K562 (cell line): ENCODE measurements around the gene ZFP57. TPM values are rescaled to one million over a fixed set of nuclear protein-coding genes. Genes with fewer than 3 reads are reported as not detected.

Experiments used
- BRF1 ChIP-seq: IDR thresholded peaks from 3 replicates; pipeline ENCODE4 v1.6.1; 2011; ENCODE audit warnings: borderline replicate concordance, mild to moderate bottlenecking; ENCODE audit not compliant: insufficient read length; ENCODE audit errors: extremely low read depth
- E2F5 ChIP-seq: sonication (generic); formaldehyde crosslinking; IDR thresholded peaks from 2 replicates; pipeline ENCODE4 v1.8.0; 2022; ENCODE audit warnings: mild to moderate bottlenecking, missing genetic modification reagents
- JUND ChIP-seq, 2 experiments: IDR thresholded peaks; 2 replicates in 1 of 2; 3 replicates in 1 of 2; pipeline ENCODE4 v1.6.1; 2011; ENCODE audit warnings: borderline replicate concordance in 2 of 2, low read depth in 2 of 2, low read length in 2 of 2, improper control_type of control experiment in 1 of 2, missing biosample characterization in 1 of 2, missing genetic modification characterization in 1 of 2, missing genetic modification reagents in 1 of 2
- KLF13 ChIP-seq: fragments of 450-650 bp; IDR thresholded peaks from 2 replicates; pipeline ENCODE4 v1.6.1; 2016; ENCODE audit warnings: missing genetic modification characterization, low read depth, mild to moderate bottlenecking, missing compliant biosample characterization, moderate library complexity, borderline replicate concordance
- MYC ChIP-seq, 2 experiments: fragments of 250-450 bp in 1 of 2; sonication (Bioruptor Pico) in 1 of 2; IDR thresholded peaks; 2 replicates each; pipeline versions ENCODE4 v1.5.1 to v1.6.1; 2012 to 2021; ENCODE audit warnings: low read depth in 2 of 2, borderline replicate concordance in 1 of 2, improper control_type of control experiment in 1 of 2, low read length in 1 of 2, mild to moderate bottlenecking in 1 of 2, moderate library complexity in 1 of 2
- MYNN ChIP-seq, 2 experiments: sonication (generic); formaldehyde crosslinking in 1 of 2; IDR thresholded peaks; 2 replicates each; pipeline versions ENCODE4 v1.5.0 to v1.6.1; 2016 to 2020; ENCODE audit warnings: antibody characterized with exemption in 1 of 2, missing genetic modification reagents in 1 of 2
- TFAP4 ChIP-seq: sonication (generic); formaldehyde crosslinking; IDR thresholded peaks from 2 replicates; pipeline ENCODE4 v1.8.0; 2022; ENCODE audit warnings: missing genetic modification reagents, mild to moderate bottlenecking, moderate library complexity, borderline replicate concordance
- THRB ChIP-seq: fragments of 450-650 bp; formaldehyde crosslinking; conservative IDR thresholded peaks from 2 replicates; pipeline ENCODE4 v1.4.0; 2022; ENCODE audit warnings: mild to moderate bottlenecking, missing genetic modification characterization
- ZBTB11 ChIP-seq, 3 experiments: fragments of 200-800 bp in 1 of 3; fragments of 250-450 bp in 1 of 3; fragments of 450-650 bp in 1 of 3; sonication (Bioruptor Pico) in 1 of 3; sonication (Bioruptor generic) in 1 of 3; formaldehyde crosslinking in 1 of 3; IDR thresholded peaks; 2 replicates each; pipeline versions ENCODE4 v1.6.1 to v1.8.0; 2016 to 2022; ENCODE audit warnings: mild to moderate bottlenecking in 2 of 3, missing genetic modification characterization in 2 of 3, missing compliant biosample characterization in 1 of 3, moderate library complexity in 1 of 3
- polyA plus RNA-seq, 8 experiments: library from polyadenylated mRNA; depleted of rRNA in 4 of 8; stranded (reverse) in 5 of 8; unstranded in 3 of 8; fragments of >200 nt; fragmentation: Nextera tagmentation in 2 of 8; fragmentation: Illumina TruSeq in 1 of 8; extraction: Ambion mirVana in 2 of 8; extraction: Trizol in 1 of 8; gene quantifications; 2 replicates each; pipeline versions ENCODE4 v1.2.1 to v1.2.3, GENCODE V29; 2011 to 2014; ENCODE audit warnings: inconsistent platforms in 1 of 8, missing spikeins in 1 of 8
- total RNA-seq, 7 experiments: library from RNA; depleted of rRNA in 6 of 7; stranded (reverse); fragments of >200 nt in 6 of 7; fragmentation: Illumina TruSeq in 2 of 7; extraction: Trizol in 2 of 7; gene quantifications; 2 replicates each; pipeline versions ENCODE4 v1.2.1 to v1.2.3, GENCODE V29; 2011 to 2021; ENCODE audit warnings: low replicate concordance in 1 of 7
- TF ChIP-seq, protein P1 (sequence below): fragments of 250-450 bp; sonication (Bioruptor Pico); IDR thresholded peaks from 2 replicates; pipeline ENCODE4 v1.4.0; 2020

Gene ZFP57
- total and polyA plus RNA-seq, 9 of the 15 experiments (the other 6 are each of a cell fraction or from before 2014, with no cell fraction given): 0.04 to 0.28 (median 0.13) TPM

GRCh38 chr6:29631209-29631810 is 49.6 kb downstream of the ZFP57 start (continued):
- TF ChIP-seq ZBTB11 (CRISPR knock-in tag; IDR thresholded peaks at IDR 0.05) (no peak), BRF1 (no peak), THRB (CRISPR knock-in tag) (0 out of 2 replicates have a peak, but pooled peaks have one; percentile 65), KLF13 (tag) (no peak), E2F5 (CRISPR knock-in tag) (no peak), JUND (IDR thresholded peaks at IDR 0.05; ENCODE audit: borderline replicate concordance, low read depth, low read length) (no peak), JUND (tag; IDR thresholded peaks at IDR 0.05; ENCODE audit: borderline replicate concordance, low read depth, low read length) (no peak), TFAP4 (CRISPR knock-in tag) (peak; percentile 55; the same call in 1 of the 2 replicates), MYNN (IDR thresholded peaks at IDR 0.05) (no peak), MYNN (CRISPR knock-in tag; IDR thresholded peaks at IDR 0.05) (no peak), MYC (IDR thresholded peaks at IDR 0.05; ENCODE audit: low read depth, low read length) (peak; percentile 43; the same call in 1 of the 2 replicates), MYC (CRISPR knock-in tag; IDR thresholded peaks at IDR 0.05; ENCODE audit: borderline replicate concordance, low read depth) (no peak)
- TF ChIP-seq, protein P1, sequence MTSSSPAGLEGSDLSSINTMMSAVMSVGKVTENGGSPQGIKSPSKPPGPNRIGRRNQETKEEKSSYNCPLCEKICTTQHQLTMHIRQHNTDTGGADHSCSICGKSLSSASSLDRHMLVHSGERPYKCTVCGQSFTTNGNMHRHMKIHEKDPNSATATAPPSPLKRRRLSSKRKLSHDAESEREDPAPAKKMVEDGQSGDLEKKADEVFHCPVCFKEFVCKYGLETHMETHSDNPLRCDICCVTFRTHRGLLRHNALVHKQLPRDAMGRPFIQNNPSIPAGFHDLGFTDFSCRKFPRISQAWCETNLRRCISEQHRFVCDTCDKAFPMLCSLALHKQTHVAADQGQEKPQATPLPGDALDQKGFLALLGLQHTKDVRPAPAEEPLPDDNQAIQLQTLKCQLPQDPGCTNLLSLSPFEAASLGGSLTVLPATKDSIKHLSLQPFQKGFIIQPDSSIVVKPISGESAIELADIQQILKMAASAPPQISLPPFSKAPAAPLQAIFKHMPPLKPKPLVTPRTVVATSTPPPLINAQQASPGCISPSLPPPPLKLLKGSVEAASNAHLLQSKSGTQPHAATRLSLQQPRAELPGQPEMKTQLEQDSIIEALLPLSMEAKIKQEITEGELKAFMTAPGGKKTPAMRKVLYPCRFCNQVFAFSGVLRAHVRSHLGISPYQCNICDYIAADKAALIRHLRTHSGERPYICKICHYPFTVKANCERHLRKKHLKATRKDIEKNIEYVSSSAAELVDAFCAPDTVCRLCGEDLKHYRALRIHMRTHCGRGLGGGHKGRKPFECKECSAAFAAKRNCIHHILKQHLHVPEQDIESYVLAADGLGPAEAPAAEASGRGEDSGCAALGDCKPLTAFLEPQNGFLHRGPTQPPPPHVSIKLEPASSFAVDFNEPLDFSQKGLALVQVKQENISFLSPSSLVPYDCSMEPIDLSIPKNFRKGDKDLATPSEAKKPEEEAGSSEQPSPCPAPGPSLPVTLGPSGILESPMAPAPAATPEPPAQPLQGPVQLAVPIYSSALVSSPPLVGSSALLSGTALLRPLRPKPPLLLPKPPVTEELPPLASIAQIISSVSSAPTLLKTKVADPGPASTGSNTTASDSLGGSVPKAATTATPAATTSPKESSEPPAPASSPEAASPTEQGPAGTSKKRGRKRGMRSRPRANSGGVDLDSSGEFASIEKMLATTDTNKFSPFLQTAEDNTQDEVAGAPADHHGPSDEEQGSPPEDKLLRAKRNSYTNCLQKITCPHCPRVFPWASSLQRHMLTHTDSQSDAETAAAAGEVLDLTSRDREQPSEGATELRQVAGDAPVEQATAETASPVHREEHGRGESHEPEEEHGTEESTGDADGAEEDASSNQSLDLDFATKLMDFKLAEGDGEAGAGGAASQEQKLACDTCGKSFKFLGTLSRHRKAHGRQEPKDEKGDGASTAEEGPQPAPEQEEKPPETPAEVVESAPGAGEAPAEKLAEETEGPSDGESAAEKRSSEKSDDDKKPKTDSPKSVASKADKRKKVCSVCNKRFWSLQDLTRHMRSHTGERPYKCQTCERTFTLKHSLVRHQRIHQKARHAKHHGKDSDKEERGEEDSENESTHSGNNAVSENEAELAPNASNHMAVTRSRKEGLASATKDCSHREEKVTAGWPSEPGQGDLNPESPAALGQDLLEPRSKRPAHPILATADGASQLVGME (CRISPR knock-in tag): 0 out of 2 replicates have a peak, but pooled peaks have one; percentile 33
